ENCODE data around the gene LMTK3. TPM values are rescaled to one million over a fixed set of nuclear protein-coding genes. Genes with fewer than 3 reads are reported as not detected.

The LMTK3 gene
- total and polyA plus RNA-seq, 12 donors, result 0.06 to 15.1 (median 2.2) TPM

DNA sequence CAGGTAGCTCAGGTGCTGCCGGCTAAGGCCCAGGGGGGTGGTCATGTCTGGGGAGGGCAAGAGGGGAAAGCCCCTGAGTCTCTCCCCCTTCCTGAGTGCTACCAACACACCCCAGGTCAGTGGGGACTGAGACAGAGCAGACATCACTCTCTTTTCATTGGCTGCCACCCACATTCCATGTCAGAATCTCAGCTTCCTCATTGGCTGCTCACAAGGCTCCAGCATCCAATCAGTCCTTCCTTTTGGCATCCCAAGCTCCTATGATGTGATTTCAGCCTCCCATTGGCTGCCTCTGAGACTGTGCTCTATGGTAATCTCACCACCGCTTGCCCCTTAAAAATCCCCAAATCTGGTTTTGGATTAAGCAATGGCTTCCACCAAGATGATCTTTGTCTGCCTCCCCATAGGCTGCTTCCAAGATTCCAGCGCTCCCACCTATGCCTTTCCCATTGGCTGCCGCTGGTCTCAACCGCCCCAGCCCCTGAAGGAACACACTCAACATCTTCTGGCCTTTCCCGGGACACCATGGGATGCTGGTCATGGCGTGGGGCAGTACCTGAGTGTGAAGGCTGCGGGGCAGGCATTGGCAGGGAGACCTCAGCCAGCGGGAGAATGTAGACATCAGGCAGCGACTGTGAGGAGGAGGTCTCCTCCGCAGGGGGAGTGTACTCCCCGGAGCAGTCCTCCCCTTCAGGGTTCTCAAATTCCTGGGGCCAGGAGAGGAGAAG is 2.0 kb downstream of the LMTK3 start:
- Histone ChIP-seq H3K27ac (no peak overlapping the region), H3K27me3 (peaks cover 22% of the 10 kb centered on the region), H3K36me3 (replicated peaks in 1 of 2) (no peaks in the 10 kb centered on the region), H3K4me3 (no peak overlapping the region), H3K4me1 (replicated peaks in 1 of 2) (peaks cover 0 to 8% of the 10 kb centered on the region in 2 donors), H3K9me3 (replicated peaks in 1 of 3) (no peaks in the 10 kb centered on the region)
- 74 to 80% (median 78%) methylated on average over 9 to 12 of the region's 12 CpGs for WGBS, 4 donors
- DNase-seq, result no peak
- intact Hi-C loops (cut with DNase I), result loop anchor here (5.0 kb wide), 2 partner anchors 73 to 78 kb away; no protein-coding TSS in a partner anchor
- TF ChIP-seq POLR2A (IDR thresholded peaks at IDR 0.05), result no peak
- TF ChIP-seq, protein P1, sequence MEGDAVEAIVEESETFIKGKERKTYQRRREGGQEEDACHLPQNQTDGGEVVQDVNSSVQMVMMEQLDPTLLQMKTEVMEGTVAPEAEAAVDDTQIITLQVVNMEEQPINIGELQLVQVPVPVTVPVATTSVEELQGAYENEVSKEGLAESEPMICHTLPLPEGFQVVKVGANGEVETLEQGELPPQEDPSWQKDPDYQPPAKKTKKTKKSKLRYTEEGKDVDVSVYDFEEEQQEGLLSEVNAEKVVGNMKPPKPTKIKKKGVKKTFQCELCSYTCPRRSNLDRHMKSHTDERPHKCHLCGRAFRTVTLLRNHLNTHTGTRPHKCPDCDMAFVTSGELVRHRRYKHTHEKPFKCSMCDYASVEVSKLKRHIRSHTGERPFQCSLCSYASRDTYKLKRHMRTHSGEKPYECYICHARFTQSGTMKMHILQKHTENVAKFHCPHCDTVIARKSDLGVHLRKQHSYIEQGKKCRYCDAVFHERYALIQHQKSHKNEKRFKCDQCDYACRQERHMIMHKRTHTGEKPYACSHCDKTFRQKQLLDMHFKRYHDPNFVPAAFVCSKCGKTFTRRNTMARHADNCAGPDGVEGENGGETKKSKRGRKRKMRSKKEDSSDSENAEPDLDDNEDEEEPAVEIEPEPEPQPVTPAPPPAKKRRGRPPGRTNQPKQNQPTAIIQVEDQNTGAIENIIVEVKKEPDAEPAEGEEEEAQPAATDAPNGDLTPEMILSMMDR (IDR thresholded peaks at IDR 0.05), result no peak

DNA sequence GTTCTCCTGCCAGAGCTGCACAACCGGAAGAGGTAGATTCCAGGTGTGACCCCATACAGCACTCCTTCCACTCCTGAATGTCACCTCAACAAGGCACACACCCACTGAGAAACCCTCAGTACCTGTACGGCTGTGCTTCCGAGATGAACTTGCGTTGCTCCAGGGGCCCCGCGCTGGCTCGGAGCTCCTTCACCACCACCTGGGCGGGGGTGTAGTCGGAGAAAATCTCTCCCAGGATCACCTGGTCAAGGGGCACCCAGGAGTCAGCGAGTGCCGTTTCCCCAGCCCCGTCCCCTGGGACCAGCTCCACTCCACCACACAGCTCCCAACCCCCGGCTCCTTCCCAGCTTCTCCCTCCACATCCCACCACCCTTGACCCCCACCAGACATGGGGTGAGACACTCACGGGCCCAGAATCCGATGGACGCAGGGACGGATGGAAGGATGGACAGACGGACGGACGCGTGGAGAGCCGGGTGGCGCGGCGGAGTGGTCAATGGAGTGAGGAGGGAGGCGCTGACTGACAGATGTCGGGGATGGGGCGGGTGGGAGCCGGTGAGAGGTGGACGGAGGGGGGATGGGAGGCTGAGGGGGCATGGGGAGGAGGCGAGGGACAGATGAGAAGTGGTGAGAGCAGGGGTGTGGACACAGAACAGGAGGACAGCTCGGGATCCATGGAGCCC is 2.8 kb downstream of the LMTK3 start:
- 81 to 86% (median 83%) methylated on average over 23 to 32 of the region's 32 CpGs for WGBS, 4 donors
- Histone ChIP-seq H3K27me3 (peaks cover 22% of the 10 kb centered on the region), H3K4me3 (no peak overlapping the region), H3K36me3 (replicated peaks in 1 of 2) (no peaks in the 10 kb centered on the region), H3K9me3 (replicated peaks in 1 of 3) (no peaks in the 10 kb centered on the region), H3K27ac (no peak overlapping the region), H3K4me1 (replicated peaks in 1 of 2) (peaks cover 0 to 7% of the 10 kb centered on the region in 2 donors)
- intact Hi-C loops (cut with DNase I), result loop anchor here (5.0 kb wide), 2 partner anchors 73 to 78 kb away; no protein-coding TSS in a partner anchor
- TF ChIP-seq, protein P1 (IDR thresholded peaks at IDR 0.05), result no peak
- TF ChIP-seq POLR2A (IDR thresholded peaks at IDR 0.05), result no peak
- peak in 1 of 7 donors; percentile 28 for DNase-seq

DNA sequence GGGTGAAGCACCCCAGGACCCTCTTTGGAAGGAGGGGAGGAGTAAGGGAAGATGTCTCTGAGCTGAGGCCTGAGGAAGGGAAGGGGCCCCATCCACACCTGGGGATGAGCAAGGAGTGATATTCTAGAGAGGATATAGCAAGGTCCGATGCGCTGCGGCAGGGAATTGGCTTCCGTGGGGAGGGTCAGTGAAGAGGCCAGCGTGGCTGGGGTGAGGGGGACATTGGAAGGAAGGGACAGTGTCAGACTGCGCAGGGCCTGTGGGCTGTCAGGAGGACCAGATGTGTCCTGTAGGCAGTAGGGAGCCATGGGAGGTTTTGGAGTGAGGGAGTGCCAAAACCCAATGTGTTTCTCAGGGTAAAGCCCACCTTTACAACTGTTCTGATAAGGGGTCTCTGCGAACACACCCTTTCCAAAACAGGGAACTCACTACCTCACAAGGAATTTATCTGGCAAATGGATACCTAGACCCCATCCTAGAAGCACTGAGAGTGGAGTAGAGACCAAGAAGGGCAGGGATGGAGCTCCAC is 3.7 kb downstream of the LMTK3 start:
- no peaks in the 10 kb centered on the region for H3K4me1 ChIP-seq (replicated peaks in 1 of 2)
- no peaks in the 10 kb centered on the region for H3K36me3 ChIP-seq (replicated peaks in 1 of 2)
- H3K4me3 ChIP-seq, result no peak overlapping the region
- intact Hi-C loops (cut with DNase I), result loop anchor here (5.0 kb wide), 2 partner anchors 74 to 79 kb away; no protein-coding TSS in a partner anchor
- 85 to 93% (median 87%) methylated on average over 7 of the region's 7 CpGs for WGBS, 4 donors
- DNase-seq, result peak in 1 of 7 donors; percentile 11
- no peak overlapping the region for H3K27ac ChIP-seq
- H3K27me3 ChIP-seq, result peaks cover 15% of the 10 kb centered on the region
- TF ChIP-seq, protein P1 (IDR thresholded peaks at IDR 0.05), result no peak
- TF ChIP-seq POLR2A (IDR thresholded peaks at IDR 0.05), result no peak
- H3K9me3 ChIP-seq (replicated peaks in 1 of 3), result no peaks in the 10 kb centered on the region

DNA sequence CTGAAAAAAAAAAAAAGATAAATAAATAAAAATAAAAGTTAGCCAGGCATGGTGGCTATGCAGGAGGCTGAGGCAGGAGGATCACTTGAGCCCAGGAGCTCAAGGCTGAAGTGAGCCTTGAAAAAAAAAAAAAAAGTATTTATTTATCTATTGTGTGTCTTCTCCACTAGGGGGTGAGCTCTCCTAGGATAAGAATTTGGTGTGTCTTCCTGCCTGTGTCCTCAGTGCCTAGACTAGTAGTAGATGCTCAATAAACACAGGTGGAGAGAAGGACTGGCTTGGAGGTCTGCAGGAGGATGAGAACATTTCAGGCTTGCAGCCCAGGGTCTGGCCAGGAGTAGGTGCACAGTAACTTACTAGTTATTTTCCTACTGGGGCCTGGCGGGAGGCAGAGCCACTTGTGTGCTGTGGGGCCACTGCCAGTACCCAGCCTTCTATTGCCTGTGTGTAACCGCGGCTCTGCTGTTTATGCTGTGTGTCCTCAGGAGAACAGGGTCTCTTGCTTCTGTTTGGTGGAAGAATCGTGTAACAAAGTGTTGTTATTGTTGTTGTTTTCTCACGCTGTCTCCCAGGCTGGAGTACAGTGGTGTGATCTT is 5.4 kb downstream of the LMTK3 start:
- TF ChIP-seq, protein P1 (IDR thresholded peaks at IDR 0.05), result peak; percentile 46 to 87 (median 70)
- TF ChIP-seq POLR2A (IDR thresholded peaks at IDR 0.05), result no peak
- H3K9me3 ChIP-seq (replicated peaks in 1 of 3), result no peaks in the 10 kb centered on the region
- DNase-seq, result peak in 3 of 7 donors; percentile 15 to 33 (median 31)
- WGBS, 4 donors, result 81 to 91% (median 90%) methylated on average over 4 to 5 of the region's 5 CpGs
- H3K27ac ChIP-seq, result no peak overlapping the region
- H3K4me1 ChIP-seq (replicated peaks in 1 of 2), result peaks cover 2% of the 10 kb centered on the region in 2 donors
- peaks cover 4% of the 10 kb centered on the region for H3K27me3 ChIP-seq
- intact Hi-C loops (cut with DNase I), result loop anchor here (5.0 kb wide), 2 partner anchors 76 to 81 kb away; no protein-coding TSS in a partner anchor
- no peaks in the 10 kb centered on the region for H3K36me3 ChIP-seq (replicated peaks in 1 of 2)
- no peak overlapping the region for H3K4me3 ChIP-seq
